HL-60/S4 (cell line): ENCODE measurements around the gene DNAJC13.

Experiments
- in situ Hi-C: fragments of 300-500 bp; cut with MboI; formaldehyde crosslinking; loops from 2 replicates; pipeline ENCODE4 v1.14.3; 2022; ENCODE audit warnings: low sequenced_read_pairs

DNAJC13 gene

GRCh38 chr3:132457286-132457685 lies 40.0 kb downstream of the DNAJC13 start:
- in situ Hi-C loops, result no loop called here

- in situ Hi-C loops, result no loop called here
These were observed 42.2 kb downstream of the DNAJC13 start for GRCh38 chr3:132459551-132459950.

- in situ Hi-C loops, result no loop called here
These were observed 44.2 kb downstream of the DNAJC13 start for GRCh38 chr3:132461544-132461943.

- in situ Hi-C loops, result no loop called here
These were observed 46.8 kb downstream of the DNAJC13 start for GRCh38 chr3:132464066-132464465.

- in situ Hi-C loops, result no loop called here
These were observed 52.0 kb downstream of the DNAJC13 start for GRCh38 chr3:132469326-132469725.

- in situ Hi-C loops, result no loop called here
These were observed 68.8 kb downstream of the DNAJC13 start for GRCh38 chr3:132486099-132486498.

- in situ Hi-C loops, result no loop called here
These were observed 70.8 kb downstream of the DNAJC13 start for GRCh38 chr3:132488151-132488550.

GRCh38 chr3:132499071-132499470 lies 81.8 kb downstream of the DNAJC13 start:
- in situ Hi-C loops, result no loop called here

GRCh38 chr3:132503559-132503958 lies 86.3 kb downstream of the DNAJC13 start:
- in situ Hi-C loops, result no loop called here

- in situ Hi-C loops, result no loop called here
These were observed 87.2 kb downstream of the DNAJC13 start for GRCh38 chr3:132504375-132504933.

- in situ Hi-C loops, result no loop called here
These were observed 90.4 kb downstream of the DNAJC13 start for GRCh38 chr3:132507657-132508056.

- in situ Hi-C loops, result no loop called here
These were observed 91.8 kb downstream of the DNAJC13 start for GRCh38 chr3:132509096-132509495.

GRCh38 chr3:132509506-132509905 lies 92.2 kb downstream of the DNAJC13 start:
- in situ Hi-C loops, result no loop called here

GRCh38 chr3:132513057-132513456 lies 95.8 kb downstream of the DNAJC13 start:
- in situ Hi-C loops, result no loop called here

- in situ Hi-C loops, result no loop called here
These were observed 100.0 kb downstream of the DNAJC13 start for GRCh38 chr3:132517311-132517710.

GRCh38 chr3:132519914-132520313 lies 102.6 kb downstream of the DNAJC13 start:
- in situ Hi-C loops, result no loop called here

- in situ Hi-C loops, result no loop called here
These were observed 104.6 kb downstream of the DNAJC13 start for GRCh38 chr3:132521901-132522300.

- in situ Hi-C loops, result no loop called here
These were observed 105.1 kb downstream of the DNAJC13 start for GRCh38 chr3:132522353-132522752.

- in situ Hi-C loops, result no loop called here
These were observed 113.3 kb downstream of the DNAJC13 start for GRCh38 chr3:132530624-132531023.

- in situ Hi-C loops, result no loop called here
These were observed 118.5 kb downstream of the DNAJC13 start for GRCh38 chr3:132535575-132536441.

GRCh38 chr3:132536442-132537153 lies 119.3 kb downstream of the DNAJC13 start:
- in situ Hi-C loops, result no loop called here

- in situ Hi-C loops, result no loop called here
These were observed 120.0 kb downstream of the DNAJC13 start for GRCh38 chr3:132537297-132537696.
